ENCODE results near the gene COL6A3.

The COL6A3 gene

GRCh38 chr2:237456200-237456843 is 42.4 kb upstream of the COL6A3 start:
- no peak overlapping the region for H3K27ac Mint-ChIP-seq
- no peak for DNase-seq
- TF ChIP-seq, protein P1, sequence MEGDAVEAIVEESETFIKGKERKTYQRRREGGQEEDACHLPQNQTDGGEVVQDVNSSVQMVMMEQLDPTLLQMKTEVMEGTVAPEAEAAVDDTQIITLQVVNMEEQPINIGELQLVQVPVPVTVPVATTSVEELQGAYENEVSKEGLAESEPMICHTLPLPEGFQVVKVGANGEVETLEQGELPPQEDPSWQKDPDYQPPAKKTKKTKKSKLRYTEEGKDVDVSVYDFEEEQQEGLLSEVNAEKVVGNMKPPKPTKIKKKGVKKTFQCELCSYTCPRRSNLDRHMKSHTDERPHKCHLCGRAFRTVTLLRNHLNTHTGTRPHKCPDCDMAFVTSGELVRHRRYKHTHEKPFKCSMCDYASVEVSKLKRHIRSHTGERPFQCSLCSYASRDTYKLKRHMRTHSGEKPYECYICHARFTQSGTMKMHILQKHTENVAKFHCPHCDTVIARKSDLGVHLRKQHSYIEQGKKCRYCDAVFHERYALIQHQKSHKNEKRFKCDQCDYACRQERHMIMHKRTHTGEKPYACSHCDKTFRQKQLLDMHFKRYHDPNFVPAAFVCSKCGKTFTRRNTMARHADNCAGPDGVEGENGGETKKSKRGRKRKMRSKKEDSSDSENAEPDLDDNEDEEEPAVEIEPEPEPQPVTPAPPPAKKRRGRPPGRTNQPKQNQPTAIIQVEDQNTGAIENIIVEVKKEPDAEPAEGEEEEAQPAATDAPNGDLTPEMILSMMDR (IDR thresholded peaks at IDR 0.05), result no peak
- no peaks in the 10 kb centered on the region for H3K36me3 Mint-ChIP-seq (ENCODE audit: low read depth)
- H3K27me3 Mint-ChIP-seq (ENCODE audit: low read depth, poor library complexity), result peaks cover 17% of the 10 kb centered on the region
- H3K9me3 Mint-ChIP-seq, result peaks cover 15% of the 10 kb centered on the region
- H3K4me3 Mint-ChIP-seq, result no peak overlapping the region
- H3K4me1 Mint-ChIP-seq, result peaks cover 37% of the 10 kb centered on the region

GRCh38 chr2:237455764-237456163 is 41.8 kb upstream of the COL6A3 start:
- no peak for DNase-seq
- Mint-ChIP-seq H3K27ac (no peak overlapping the region), H3K4me1 (peaks cover 43% of the 10 kb centered on the region), H3K9me3 (peaks cover 15% of the 10 kb centered on the region), H3K36me3 (ENCODE audit: low read depth) (no peaks in the 10 kb centered on the region), H3K27me3 (ENCODE audit: low read depth, poor library complexity) (peaks cover 21% of the 10 kb centered on the region), H3K4me3 (no peak overlapping the region)
- TF ChIP-seq, protein P1 (IDR thresholded peaks at IDR 0.05), result no peak

DNA sequence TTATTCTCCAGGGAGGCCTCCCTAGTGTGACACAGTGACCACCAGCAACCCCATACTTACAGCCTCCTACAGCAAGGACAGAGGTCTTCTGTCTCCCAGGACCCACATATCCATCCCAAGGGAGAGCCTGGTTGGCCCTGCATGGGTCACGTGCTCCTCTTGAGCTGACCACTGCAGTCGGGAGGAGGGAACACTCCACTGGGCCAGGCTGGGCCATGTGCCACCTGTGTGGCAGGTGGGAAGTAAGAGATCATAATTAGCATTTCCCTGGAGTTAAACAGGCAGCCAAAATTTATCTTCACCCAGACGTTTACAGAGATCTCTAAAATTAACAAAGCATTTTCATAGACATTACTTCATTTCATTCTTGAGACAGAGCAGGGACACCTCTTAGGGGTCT is 39.7 kb upstream of the COL6A3 start:
- DNase-seq, result no peak
- Mint-ChIP-seq H3K4me1 (peaks cover 56% of the 10 kb centered on the region), H3K4me3 (no peak overlapping the region), H3K27me3 (ENCODE audit: low read depth, poor library complexity) (peaks cover 15% of the 10 kb centered on the region), H3K9me3 (peaks cover 15% of the 10 kb centered on the region), H3K27ac (no peak overlapping the region), H3K36me3 (ENCODE audit: low read depth) (no peaks in the 10 kb centered on the region)
- TF ChIP-seq, protein P1 (IDR thresholded peaks at IDR 0.05), result no peak

- Mint-ChIP-seq H3K4me1 (peaks cover 63% of the 10 kb centered on the region), H3K9me3 (peaks cover 15% of the 10 kb centered on the region), H3K27me3 (ENCODE audit: low read depth, poor library complexity) (peaks cover 9% of the 10 kb centered on the region), H3K27ac (no peak overlapping the region), H3K4me3 (no peak overlapping the region), H3K36me3 (ENCODE audit: low read depth) (no peaks in the 10 kb centered on the region)
- DNase-seq, result no peak
- TF ChIP-seq, protein P1 (IDR thresholded peaks at IDR 0.05), result no peak
Observed at GRCh38 chr2:237452861-237453260, 38.9 kb upstream of the COL6A3 start.

GRCh38 chr2:237451643-237452469 is 37.9 kb upstream of the COL6A3 start:
- H3K27me3 Mint-ChIP-seq (ENCODE audit: low read depth, poor library complexity), result peaks cover 4% of the 10 kb centered on the region
- TF ChIP-seq, protein P1 (IDR thresholded peaks at IDR 0.05), result no peak
- peak overlapping the region; percentile 12 for H3K4me3 Mint-ChIP-seq
- peaks cover 18% of the 10 kb centered on the region for H3K9me3 Mint-ChIP-seq
- H3K36me3 Mint-ChIP-seq (ENCODE audit: low read depth), result no peaks in the 10 kb centered on the region
- DNase-seq, result no peak
- no peak overlapping the region for H3K27ac Mint-ChIP-seq
- H3K4me1 Mint-ChIP-seq, result peaks cover 68% of the 10 kb centered on the region
